Neuron (in vitro differentiated cells): ENCODE results near the gene PRSS21.

Source experiments
- H2AFZ ChIP-seq: one replicate; pipeline ENCODE4 v1.6.1; 2013; ENCODE audit warnings: low read depth, mild to moderate bottlenecking, inconsistent platforms, low read length, moderate library complexity
- H3K27me3 ChIP-seq: one replicate; pipeline ENCODE4 v1.6.1; 2013; ENCODE audit warnings: low read length; ENCODE audit not compliant: insufficient read depth
- H3K36me3 ChIP-seq: one replicate; pipeline ENCODE4 v1.6.1; 2013; ENCODE audit warnings: low read length; ENCODE audit not compliant: insufficient read depth
- H3K4me1 ChIP-seq: one replicate; pipeline ENCODE4 v1.6.1; 2013; ENCODE audit warnings: low read length; ENCODE audit not compliant: insufficient read depth
- H3K4me3 ChIP-seq: 2 replicates; pipeline ENCODE4 v1.5.1; 2013; ENCODE audit warnings: mild to moderate bottlenecking, low read length, moderate library complexity
- H3K9me3 ChIP-seq: one replicate; pipeline ENCODE4 v1.6.1; 2013; ENCODE audit warnings: low read length

PRSS21 gene

GRCh38 chr16:2828876-2829430 lies 11.9 kb downstream of the PRSS21 start:
- H2AFZ ChIP-seq = no peak overlapping the region
- no peaks in the 10 kb centered on the region for H3K4me1 ChIP-seq
- no peak overlapping the region for H3K4me3 ChIP-seq
- H3K9me3 ChIP-seq = no peaks in the 10 kb centered on the region
- peaks cover 36% of the 10 kb centered on the region for H3K27me3 ChIP-seq
- H3K36me3 ChIP-seq = no peaks in the 10 kb centered on the region

GRCh38 chr16:2829501-2830354 lies 12.7 kb downstream of the PRSS21 start, which contains the start of gene ZG16B:
Gene ZG16B, plus strand, starts transcription at chr16:2830303. Its CDS starts 139 bp downstream, at chr16:2830442.
- H3K4me1 ChIP-seq = no peaks in the 10 kb centered on the region
- peaks cover 33% of the 10 kb centered on the region for H3K27me3 ChIP-seq
- H2AFZ ChIP-seq = no peak within 1 kb of the TSS
- no peaks in the 10 kb centered on the region for H3K36me3 ChIP-seq
- H3K4me3 ChIP-seq = no peak within 1 kb of the TSS
- H3K9me3 ChIP-seq = no peaks in the 10 kb centered on the region

GRCh38 chr16:2830355-2830695 lies 13.3 kb downstream of the PRSS21 start:
- Histone ChIP-seq H3K9me3 (no peaks in the 10 kb centered on the region), H3K4me1 (no peaks in the 10 kb centered on the region), H2AFZ (no peak overlapping the region), H3K4me3 (no peak overlapping the region), H3K36me3 (no peaks in the 10 kb centered on the region), H3K27me3 (peaks cover 30% of the 10 kb centered on the region)

- no peak overlapping the region for H2AFZ ChIP-seq
- no peak overlapping the region for H3K4me3 ChIP-seq
- peaks cover 3% of the 10 kb centered on the region for H3K4me1 ChIP-seq
- no peaks in the 10 kb centered on the region for H3K9me3 ChIP-seq
- H3K36me3 ChIP-seq = no peaks in the 10 kb centered on the region
- peaks cover 29% of the 10 kb centered on the region for H3K27me3 ChIP-seq
These were observed 14.2 kb downstream of the PRSS21 start for GRCh38 chr16:2831203-2831602.

- H3K9me3 ChIP-seq = no peaks in the 10 kb centered on the region
- peaks cover 16% of the 10 kb centered on the region for H3K27me3 ChIP-seq
- H3K4me1 ChIP-seq = peaks cover 4% of the 10 kb centered on the region
- H3K36me3 ChIP-seq = no peaks in the 10 kb centered on the region
- H3K4me3 ChIP-seq = no peak overlapping the region
- H2AFZ ChIP-seq = no peak overlapping the region
These were observed 16.7 kb downstream of the PRSS21 start for GRCh38 chr16:2833776-2834175.

GRCh38 chr16:2834968-2835367 lies 17.9 kb downstream of the PRSS21 start:
- H3K36me3 ChIP-seq = no peaks in the 10 kb centered on the region
- H3K4me3 ChIP-seq = no peak overlapping the region
- H3K27me3 ChIP-seq = peaks cover 10% of the 10 kb centered on the region
- no peak overlapping the region for H2AFZ ChIP-seq
- no peaks in the 10 kb centered on the region for H3K9me3 ChIP-seq
- peaks cover 4% of the 10 kb centered on the region for H3K4me1 ChIP-seq

- Histone ChIP-seq H3K4me1 (peaks cover 4% of the 10 kb centered on the region), H2AFZ (no peak overlapping the region)
These were observed 18.8 kb downstream of the PRSS21 start for GRCh38 chr16:2835638-2836493.

GRCh38 chr16:2836646-2837508 lies 19.8 kb downstream of the PRSS21 start:
- no peaks in the 10 kb centered on the region for H3K36me3 ChIP-seq
- H3K4me1 ChIP-seq = peaks cover 4% of the 10 kb centered on the region
- H3K9me3 ChIP-seq = no peaks in the 10 kb centered on the region
- H2AFZ ChIP-seq = no peak overlapping the region
- H3K27me3 ChIP-seq = peaks cover 10% of the 10 kb centered on the region
- no peak overlapping the region for H3K4me3 ChIP-seq

More at GRCh38 chr16:2835638-2836493, 18.8 kb downstream of the PRSS21 start:
- Histone ChIP-seq H3K36me3 (no peaks in the 10 kb centered on the region), H3K27me3 (peaks cover 10% of the 10 kb centered on the region), H3K9me3 (no peaks in the 10 kb centered on the region), H3K4me3 (no peak overlapping the region)

GRCh38 chr16:2838928-2839327 lies 21.9 kb downstream of the PRSS21 start:
- no peak overlapping the region for H2AFZ ChIP-seq
- H3K4me1 ChIP-seq = peaks cover 4% of the 10 kb centered on the region
- no peaks in the 10 kb centered on the region for H3K36me3 ChIP-seq
- peaks cover 10% of the 10 kb centered on the region for H3K27me3 ChIP-seq
- H3K9me3 ChIP-seq = no peaks in the 10 kb centered on the region
- no peak overlapping the region for H3K4me3 ChIP-seq

GRCh38 chr16:2839650-2840450 lies 22.8 kb downstream of the PRSS21 start:
- H3K27me3 ChIP-seq = peaks cover 10% of the 10 kb centered on the region
- no peaks in the 10 kb centered on the region for H3K36me3 ChIP-seq
- H2AFZ ChIP-seq = no peak overlapping the region
- no peak overlapping the region for H3K4me3 ChIP-seq
- H3K4me1 ChIP-seq = peaks cover 4% of the 10 kb centered on the region
- H3K9me3 ChIP-seq = no peaks in the 10 kb centered on the region

- Histone ChIP-seq H3K4me1 (peaks cover 4% of the 10 kb centered on the region), H3K9me3 (no peaks in the 10 kb centered on the region), H3K27me3 (peaks cover 6% of the 10 kb centered on the region), H3K4me3 (no peak overlapping the region), H2AFZ (no peak overlapping the region), H3K36me3 (no peaks in the 10 kb centered on the region)
These were observed 23.9 kb downstream of the PRSS21 start for GRCh38 chr16:2840914-2841313.
